PC-3 (cell line): Measurements from ENCODE around the gene SEC31B.

Experiments used
- EZH2 ChIP-seq: fragments of 300-600 bp; sonication (generic); IDR thresholded peaks from one replicate; pipeline ENCODE4 v1.6.1; 2017; ENCODE audit warnings: antibody characterized with exemption, mild to moderate bottlenecking, low read length; ENCODE audit not compliant: unreplicated experiment
- EZH2phosphoT487 ChIP-seq: fragments of 300-600 bp; sonication (generic); IDR thresholded peaks from 2 replicates; pipeline ENCODE4 v1.6.1; 2018; ENCODE audit warnings: mild to moderate bottlenecking, antibody characterized with exemption, low read length, borderline replicate concordance
- TF ChIP-seq, protein P1 (sequence below): fragments of 300-600 bp; sonication (generic); conservative IDR thresholded peaks from 2 replicates; pipeline ENCODE4 v1.5.1; 2017; ENCODE audit warnings: antibody characterized with exemption, low read depth, mild to moderate bottlenecking, low read length

GRCh38 chr10:100551196-100551595, 31.5 kb upstream of the SEC31B start:
- TF ChIP-seq, protein P1, sequence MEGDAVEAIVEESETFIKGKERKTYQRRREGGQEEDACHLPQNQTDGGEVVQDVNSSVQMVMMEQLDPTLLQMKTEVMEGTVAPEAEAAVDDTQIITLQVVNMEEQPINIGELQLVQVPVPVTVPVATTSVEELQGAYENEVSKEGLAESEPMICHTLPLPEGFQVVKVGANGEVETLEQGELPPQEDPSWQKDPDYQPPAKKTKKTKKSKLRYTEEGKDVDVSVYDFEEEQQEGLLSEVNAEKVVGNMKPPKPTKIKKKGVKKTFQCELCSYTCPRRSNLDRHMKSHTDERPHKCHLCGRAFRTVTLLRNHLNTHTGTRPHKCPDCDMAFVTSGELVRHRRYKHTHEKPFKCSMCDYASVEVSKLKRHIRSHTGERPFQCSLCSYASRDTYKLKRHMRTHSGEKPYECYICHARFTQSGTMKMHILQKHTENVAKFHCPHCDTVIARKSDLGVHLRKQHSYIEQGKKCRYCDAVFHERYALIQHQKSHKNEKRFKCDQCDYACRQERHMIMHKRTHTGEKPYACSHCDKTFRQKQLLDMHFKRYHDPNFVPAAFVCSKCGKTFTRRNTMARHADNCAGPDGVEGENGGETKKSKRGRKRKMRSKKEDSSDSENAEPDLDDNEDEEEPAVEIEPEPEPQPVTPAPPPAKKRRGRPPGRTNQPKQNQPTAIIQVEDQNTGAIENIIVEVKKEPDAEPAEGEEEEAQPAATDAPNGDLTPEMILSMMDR = no peak
- no peak for TF ChIP-seq EZH2phosphoT487
- no peak for TF ChIP-seq EZH2
